H1 (cell line): Measurements from ENCODE around the gene TFPT.

ENCODE experiments used
- ATF3 ChIP-seq: IDR thresholded peaks from 2 replicates; pipeline ENCODE4 v1.6.1; 2011; ENCODE audit warnings: low read depth, mild to moderate bottlenecking, low read length; ENCODE audit not compliant: insufficient read depth
- CHD2 ChIP-seq: IDR thresholded peaks from 2 replicates; pipeline ENCODE4 v1.6.1; 2012; ENCODE audit warnings: low read length, improper control_type of control experiment
- CREB1 ChIP-seq: IDR thresholded peaks from 2 replicates; pipeline ENCODE4 v1.6.1; 2012; ENCODE audit warnings: inconsistent platforms
- EGR1 ChIP-seq: IDR thresholded peaks from 2 replicates; pipeline ENCODE4 v1.6.1; 2011; ENCODE audit warnings: low read depth, low read length, borderline replicate concordance
- EZH2 ChIP-seq: fragments of 200-600 bp; sonication (generic); IDR thresholded peaks from 2 replicates; pipeline ENCODE4 v1.7.1; 2012; ENCODE audit warnings: low read depth, mild to moderate bottlenecking, moderate library complexity, low read length, inconsistent platforms; ENCODE audit not compliant: severe bottlenecking
- HDAC2 ChIP-seq, 2 experiments: fragments of 300-600 bp in 1 of 2; sonication (generic) in 1 of 2; IDR thresholded peaks; 2 replicates each; pipeline ENCODE4 v1.6.1; 2011 to 2012; ENCODE audit warnings: low read depth in 2 of 2, low read length in 2 of 2, mild to moderate bottlenecking in 2 of 2, moderate library complexity in 2 of 2, borderline replicate concordance in 1 of 2, inconsistent platforms in 1 of 2
- MAX ChIP-seq: IDR thresholded peaks from 2 replicates; pipeline ENCODE4 v1.6.1; 2012; ENCODE audit warnings: inconsistent platforms
- POLR2AphosphoS5 ChIP-seq: IDR thresholded peaks from 2 replicates; pipeline ENCODE4 v1.6.1; 2011; ENCODE audit warnings: low read depth, low read length
- RAD21 ChIP-seq, 2 experiments: IDR thresholded peaks in 1 of 2; conservative IDR thresholded peaks in 1 of 2; 2 replicates each; pipeline ENCODE4 v1.6.1; 2011; ENCODE audit warnings: low read depth in 2 of 2, low read length in 2 of 2, improper control_type of control experiment in 1 of 2, inconsistent platforms in 1 of 2, mild to moderate bottlenecking in 1 of 2, moderate library complexity in 1 of 2
- TF ChIP-seq, protein P1 (sequence below), 3 experiments: IDR thresholded peaks; 1 replicate in 2 of 3; 2 replicates in 1 of 3; pipeline versions ENCODE4 v1.5.1 to v1.6.1; 2011; ENCODE audit warnings: low read length in 3 of 3, mild to moderate bottlenecking in 3 of 3, inconsistent platforms in 2 of 3, low read depth in 1 of 3, moderate library complexity in 1 of 3; ENCODE audit not compliant: insufficient read depth in 1 of 3; ENCODE audit errors: control extremely low read depth in 1 of 3

DNA sequence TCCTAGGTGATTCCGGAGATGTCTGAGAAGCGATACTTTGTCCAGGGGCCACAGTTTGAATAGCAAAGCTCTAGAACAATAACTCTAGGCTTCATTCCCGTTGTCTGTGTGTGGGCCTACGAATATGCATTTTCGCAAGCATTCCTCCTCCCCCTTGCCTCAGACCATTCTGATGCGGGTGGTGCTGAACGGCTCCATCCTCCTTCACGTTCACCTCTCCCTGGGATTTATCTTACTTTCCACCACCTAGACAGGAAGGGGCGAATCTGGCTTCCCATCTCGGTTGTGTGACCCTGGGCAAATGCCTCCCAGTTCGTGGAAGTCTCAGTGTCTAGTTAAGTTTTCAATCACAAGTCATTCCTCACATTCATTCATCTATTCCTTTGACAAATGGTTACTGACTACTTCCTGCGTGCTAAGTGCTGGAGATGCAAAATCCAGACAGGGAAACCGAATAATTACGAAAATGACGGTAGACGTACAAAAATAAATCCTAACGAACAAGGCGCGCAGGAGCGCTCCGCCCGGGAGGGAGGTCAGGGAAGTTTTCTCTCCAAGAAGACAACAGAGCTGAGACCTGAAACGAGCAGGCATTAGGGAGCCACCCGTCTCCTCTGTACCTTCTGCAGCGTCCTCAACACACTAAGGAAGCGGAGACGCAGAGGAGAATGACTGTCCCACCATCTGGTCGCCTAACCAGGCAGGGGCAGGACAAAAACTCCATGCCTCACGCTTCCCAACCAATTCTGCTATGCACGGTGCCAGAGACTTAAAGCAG is 20.8 kb upstream of the TFPT start:
- no peak for TF ChIP-seq MAX
- TF ChIP-seq, protein P1, sequence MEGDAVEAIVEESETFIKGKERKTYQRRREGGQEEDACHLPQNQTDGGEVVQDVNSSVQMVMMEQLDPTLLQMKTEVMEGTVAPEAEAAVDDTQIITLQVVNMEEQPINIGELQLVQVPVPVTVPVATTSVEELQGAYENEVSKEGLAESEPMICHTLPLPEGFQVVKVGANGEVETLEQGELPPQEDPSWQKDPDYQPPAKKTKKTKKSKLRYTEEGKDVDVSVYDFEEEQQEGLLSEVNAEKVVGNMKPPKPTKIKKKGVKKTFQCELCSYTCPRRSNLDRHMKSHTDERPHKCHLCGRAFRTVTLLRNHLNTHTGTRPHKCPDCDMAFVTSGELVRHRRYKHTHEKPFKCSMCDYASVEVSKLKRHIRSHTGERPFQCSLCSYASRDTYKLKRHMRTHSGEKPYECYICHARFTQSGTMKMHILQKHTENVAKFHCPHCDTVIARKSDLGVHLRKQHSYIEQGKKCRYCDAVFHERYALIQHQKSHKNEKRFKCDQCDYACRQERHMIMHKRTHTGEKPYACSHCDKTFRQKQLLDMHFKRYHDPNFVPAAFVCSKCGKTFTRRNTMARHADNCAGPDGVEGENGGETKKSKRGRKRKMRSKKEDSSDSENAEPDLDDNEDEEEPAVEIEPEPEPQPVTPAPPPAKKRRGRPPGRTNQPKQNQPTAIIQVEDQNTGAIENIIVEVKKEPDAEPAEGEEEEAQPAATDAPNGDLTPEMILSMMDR (IDR thresholded peaks at IDR 0.05; ENCODE audit: control extremely low read depth in 1 of 3, insufficient read depth in 1 of 3, low read depth in 1 of 3, low read length in 3 of 3): no peak
- TF ChIP-seq POLR2AphosphoS5: no peak
- no peak for TF ChIP-seq ATF3
- TF ChIP-seq EZH2: no peak
- no peak for TF ChIP-seq RAD21 (IDR thresholded peaks at IDR 0.05 in 1 of 2, conservative IDR thresholded peaks at IDR 0.05 in 1 of 2; ENCODE audit: low read depth in 2 of 2, low read length in 2 of 2)
- no peak for TF ChIP-seq HDAC2 (IDR thresholded peaks at IDR 0.05; ENCODE audit: borderline replicate concordance in 1 of 2, low read depth in 2 of 2, low read length in 2 of 2)
- no peak for TF ChIP-seq CREB1
- no peak for TF ChIP-seq EGR1
- TF ChIP-seq CHD2: no peak
